ENCODE results near the gene TLR6.
A peak's percentile ranks its signal among the peaks of the same experiment; 100 is the strongest.

TLR6 gene

GRCh38 chr4:38856524-38857337 is at the start of gene TLR6:
Gene TLR6, minus strand, starts transcription at chr4:38856817. Its CDS starts 27,344 bp downstream, at chr4:38829473.
- DNase-seq = no peak

GRCh38 chr4:38905652-38906385 is 49.2 kb upstream of the TLR6 start:
- DNase-seq = no peak

GRCh38 chr4:38904682-38905081 is 48.1 kb upstream of the TLR6 start:
- no peak for DNase-seq

GRCh38 chr4:38904090-38904666 is 47.6 kb upstream of the TLR6 start:
- DNase-seq = no peak

- DNase-seq = no peak
These were observed 46.1 kb upstream of the TLR6 start for GRCh38 chr4:38902695-38903094.

GRCh38 chr4:38902221-38902620 is 45.6 kb upstream of the TLR6 start:
- no peak for DNase-seq

- DNase-seq = no peak
These were observed 41.6 kb upstream of the TLR6 start for GRCh38 chr4:38898245-38898644.

GRCh38 chr4:38896940-38897339 is 40.3 kb upstream of the TLR6 start:
- no peak for DNase-seq

- no peak for DNase-seq
These were observed 37.8 kb upstream of the TLR6 start for GRCh38 chr4:38894322-38894982.

GRCh38 chr4:38891051-38891983 is 34.7 kb upstream of the TLR6 start:
- DNase-seq = no peak

- no peak for DNase-seq
These were observed 32.5 kb upstream of the TLR6 start for GRCh38 chr4:38889143-38889542.

GRCh38 chr4:38884254-38884653 is 27.6 kb upstream of the TLR6 start:
- no peak for DNase-seq

- DNase-seq = no peak
These were observed 20.0 kb upstream of the TLR6 start for GRCh38 chr4:38876636-38877035.

- DNase-seq = no peak
These were observed 16.8 kb upstream of the TLR6 start for GRCh38 chr4:38873290-38873944.

- peak; percentile 61 for DNase-seq
These were observed 16.0 kb upstream of the TLR6 start for GRCh38 chr4:38872620-38873019.

- no peak for DNase-seq
These were observed 15.0 kb upstream of the TLR6 start for GRCh38 chr4:38871593-38871992.

GRCh38 chr4:38870098-38870808 is 13.6 kb upstream of the TLR6 start:
- no peak for DNase-seq

GRCh38 chr4:38869511-38869910 is 12.9 kb upstream of the TLR6 start:
- DNase-seq = no peak

- DNase-seq = no peak
These were observed 11.7 kb upstream of the TLR6 start for GRCh38 chr4:38868059-38868960.

Data from NCI-H446 treated with DMSO at 0.1 percent for 48 hours (cell line).